ENCODE data around the gene ATXN1. TPM values are rescaled to one million over a fixed set of nuclear protein-coding genes. Genes with fewer than 3 reads are reported as not detected.

ATXN1 gene
- total RNA-seq, 1 experiment from 2014 or later = 25.6 TPM

DNA sequence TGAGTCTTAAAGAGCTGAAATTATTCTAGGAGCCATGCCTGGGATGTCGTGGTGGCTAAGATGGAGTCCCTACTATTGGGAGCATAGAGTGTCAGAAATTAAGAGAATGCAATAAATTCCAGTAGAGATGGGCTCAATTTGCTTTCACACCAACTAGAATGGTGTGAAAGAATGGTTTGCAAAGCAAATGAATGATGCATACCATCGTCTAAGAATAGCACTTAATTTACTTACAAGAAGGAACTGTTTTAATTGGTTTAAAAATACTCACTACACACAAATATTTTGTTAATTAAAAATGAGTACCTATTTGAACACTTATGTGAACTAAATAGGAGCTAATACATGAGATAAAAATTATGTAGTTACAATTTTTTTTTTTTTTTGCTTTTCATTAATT is 390.3 kb downstream of the ATXN1 start:
- POLR2A ChIA-PET (ENCODE audit: low non-redundant PET) = interaction anchor here (0.7 kb wide), 1 partner anchor 562 kb away, joined by 3 read pairs; no protein-coding TSS in a partner anchor
- no peaks in the 10 kb centered on the region for H3K9me3 ChIP-seq (ENCODE audit: low read depth, low read length, poor library complexity, severe bottlenecking)
- no peaks in the 10 kb centered on the region for H3K27me3 ChIP-seq (replicated peaks; ENCODE audit: insufficient read depth, low read depth, low read length, poor library complexity)
- intact Hi-C loops (cut with micrococcal nuclease; ENCODE audit: unreplicated experiment) = no loop called here
- no peaks in the 10 kb centered on the region for H3K36me3 ChIP-seq (ENCODE audit: insufficient read depth, low read length, poor library complexity, severe bottlenecking)
- no peak for TF ChIP-seq EZH2 (IDR thresholded peaks at IDR 0.05; ENCODE audit: borderline replicate concordance, low read depth, low read length, poor library complexity, severe bottlenecking)
- TF ChIP-seq CTCF (conservative IDR thresholded peaks at IDR 0.05; ENCODE audit: low read depth, low read length) = no peak
- H3K4me1 ChIP-seq (ENCODE audit: insufficient read depth, low read length, poor library complexity, severe bottlenecking) = peaks cover 4% of the 10 kb centered on the region
- CTCF ChIA-PET = no interaction called here
- BruUV-seq (replicated peaks) = no TSS peak
- no peak overlapping the region for H3K27ac ChIP-seq (ENCODE audit: low read depth, low read length, poor library complexity, severe bottlenecking)
- H3K4me3 ChIP-seq (ENCODE audit: low read depth, low read length, poor library complexity, severe bottlenecking) = no peak overlapping the region
- DNase-seq (ENCODE audit: low spot score) = no peak

GRCh38 chr6:16369989-16370388 is 391.3 kb downstream of the ATXN1 start:
- DNase-seq (ENCODE audit: low spot score) = no peak
- Histone ChIP-seq H3K4me3 (ENCODE audit: low read depth, low read length, poor library complexity, severe bottlenecking) (no peak overlapping the region), H3K36me3 (ENCODE audit: insufficient read depth, low read length, poor library complexity, severe bottlenecking) (no peaks in the 10 kb centered on the region), H3K9me3 (ENCODE audit: low read depth, low read length, poor library complexity, severe bottlenecking) (no peaks in the 10 kb centered on the region), H3K27me3 (replicated peaks; ENCODE audit: insufficient read depth, low read depth, low read length, poor library complexity) (no peaks in the 10 kb centered on the region), H3K4me1 (ENCODE audit: insufficient read depth, low read length, poor library complexity, severe bottlenecking) (peaks cover 2% of the 10 kb centered on the region), H3K27ac (ENCODE audit: low read depth, low read length, poor library complexity, severe bottlenecking) (no peak overlapping the region)
- BruUV-seq (replicated peaks) = no TSS peak
- intact Hi-C loops (cut with micrococcal nuclease; ENCODE audit: unreplicated experiment) = no loop called here
- POLR2A ChIA-PET (ENCODE audit: low non-redundant PET) = interaction anchor here (0.7 kb wide), 1 partner anchor 563 kb away, joined by 3 read pairs; no protein-coding TSS in a partner anchor
- no peak for TF ChIP-seq CTCF (conservative IDR thresholded peaks at IDR 0.05; ENCODE audit: low read depth, low read length)
- TF ChIP-seq EZH2 (IDR thresholded peaks at IDR 0.05; ENCODE audit: borderline replicate concordance, low read depth, low read length, poor library complexity, severe bottlenecking) = no peak
- CTCF ChIA-PET = no interaction called here

- no peak for TF ChIP-seq CTCF (conservative IDR thresholded peaks at IDR 0.05; ENCODE audit: low read depth, low read length)
- TF ChIP-seq EZH2 (IDR thresholded peaks at IDR 0.05; ENCODE audit: borderline replicate concordance, low read depth, low read length, poor library complexity, severe bottlenecking) = no peak
- POLR2A ChIA-PET (ENCODE audit: low non-redundant PET) = no interaction called here
- H3K9me3 ChIP-seq (ENCODE audit: low read depth, low read length, poor library complexity, severe bottlenecking) = no peaks in the 10 kb centered on the region
- no peaks in the 10 kb centered on the region for H3K27me3 ChIP-seq (replicated peaks; ENCODE audit: insufficient read depth, low read depth, low read length, poor library complexity)
- no peak overlapping the region for H3K4me3 ChIP-seq (ENCODE audit: low read depth, low read length, poor library complexity, severe bottlenecking)
- no peak for DNase-seq (ENCODE audit: low spot score)
- intact Hi-C loops (cut with micrococcal nuclease; ENCODE audit: unreplicated experiment) = no loop called here
- no peaks in the 10 kb centered on the region for H3K36me3 ChIP-seq (ENCODE audit: insufficient read depth, low read length, poor library complexity, severe bottlenecking)
- no peak overlapping the region for H3K27ac ChIP-seq (ENCODE audit: low read depth, low read length, poor library complexity, severe bottlenecking)
- CTCF ChIA-PET = no interaction called here
- no peaks in the 10 kb centered on the region for H3K4me1 ChIP-seq (ENCODE audit: insufficient read depth, low read length, poor library complexity, severe bottlenecking)
- BruUV-seq (replicated peaks) = no TSS peak
These were observed 392.0 kb downstream of the ATXN1 start for GRCh38 chr6:16369140-16369745.
